ENCODE measurements around the gene TTC28. TPM values are rescaled to one million over a fixed set of nuclear protein-coding genes. Genes with fewer than 3 reads are reported as not detected.

The TTC28 gene
- total RNA-seq, 3 donors from 2014 or later, result 0.66 to 0.90 (median 0.71) TPM

DNA sequence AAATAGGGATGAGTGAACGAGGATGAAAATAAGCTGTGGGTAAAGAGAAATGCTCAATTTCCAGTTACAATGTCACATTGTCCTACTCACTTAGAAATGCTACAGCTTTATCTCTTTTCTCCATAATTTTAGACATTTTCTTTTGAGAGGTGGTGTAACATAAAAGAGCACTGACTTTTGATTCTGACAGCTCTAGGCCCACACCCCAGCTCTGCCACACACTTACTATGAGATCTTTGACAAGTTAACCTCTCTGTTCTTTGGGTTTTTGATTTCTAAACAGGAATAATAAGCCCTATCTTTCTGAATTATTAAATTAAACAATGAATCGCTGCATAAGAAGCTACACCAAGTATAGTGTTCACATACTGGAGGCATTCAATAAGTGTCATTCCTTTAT lies 532.2 kb downstream of the TTC28 start:
- Mint-ChIP-seq H3K36me3 (ENCODE audit: insufficient read depth) (no peaks in the 10 kb centered on the region), H3K27me3 (ENCODE audit: low read depth) (peaks cover 4% of the 10 kb centered on the region), H3K9me3 (no peaks in the 10 kb centered on the region)

DNA sequence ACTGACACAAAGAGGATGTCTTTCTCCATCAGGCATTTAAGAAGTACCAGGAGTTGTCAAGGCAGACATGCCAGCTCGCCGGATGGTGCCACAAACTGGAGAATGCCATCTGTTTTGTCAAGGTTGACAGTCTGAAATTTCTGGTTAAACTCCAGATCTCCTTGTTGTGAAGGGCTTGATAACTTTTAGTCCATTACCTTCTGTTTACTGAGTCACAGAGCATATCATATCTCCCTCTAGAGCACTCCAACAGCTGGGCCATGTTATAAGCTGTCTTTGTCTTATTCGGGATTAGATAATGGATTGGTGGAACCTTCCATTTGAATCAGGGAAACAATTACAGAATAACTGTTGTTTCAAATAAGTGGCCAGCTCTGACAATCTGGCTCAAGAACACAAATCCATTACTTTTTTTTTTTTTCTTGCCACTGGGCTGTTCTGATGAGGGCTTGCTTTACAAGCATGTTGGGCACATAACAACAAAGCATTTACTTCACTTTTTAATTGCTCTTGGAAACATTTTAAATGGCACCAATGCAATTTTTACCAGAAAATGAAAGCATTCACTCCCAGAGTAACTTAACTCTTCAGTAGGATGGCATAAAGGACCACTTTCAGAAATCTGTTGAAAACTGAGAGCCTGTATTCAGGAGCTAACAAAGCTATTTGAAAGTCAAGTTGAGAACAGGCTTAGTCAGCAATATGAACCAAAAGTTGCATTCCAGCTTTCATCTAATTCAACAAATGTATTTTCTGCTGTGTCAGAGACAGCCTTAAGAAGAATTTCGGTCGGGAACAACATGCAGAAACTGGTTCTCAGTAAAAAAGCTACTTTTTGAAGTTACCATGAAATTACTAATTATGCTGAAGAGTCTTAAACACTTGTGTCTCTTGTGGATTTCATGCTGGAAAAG lies 533.0 kb downstream of the TTC28 start:
- no peaks in the 10 kb centered on the region for H3K9me3 Mint-ChIP-seq
- H3K36me3 Mint-ChIP-seq (ENCODE audit: insufficient read depth), result no peaks in the 10 kb centered on the region
- peaks cover 5% of the 10 kb centered on the region for H3K27me3 Mint-ChIP-seq (ENCODE audit: low read depth)
- no peaks in the 10 kb centered on the region for H3K4me1 Mint-ChIP-seq (ENCODE audit: low read depth)
- no peak overlapping the region for H3K4me3 Mint-ChIP-seq
- DNase-seq, result no peak
- no peak for ATAC-seq

More for the DNA sequence above, 532.2 kb downstream of the TTC28 start:
- Mint-ChIP-seq H3K4me3 (no peak overlapping the region), H3K4me1 (ENCODE audit: low read depth) (no peaks in the 10 kb centered on the region)
- no peak for DNase-seq
- ATAC-seq, result no peak

DNA sequence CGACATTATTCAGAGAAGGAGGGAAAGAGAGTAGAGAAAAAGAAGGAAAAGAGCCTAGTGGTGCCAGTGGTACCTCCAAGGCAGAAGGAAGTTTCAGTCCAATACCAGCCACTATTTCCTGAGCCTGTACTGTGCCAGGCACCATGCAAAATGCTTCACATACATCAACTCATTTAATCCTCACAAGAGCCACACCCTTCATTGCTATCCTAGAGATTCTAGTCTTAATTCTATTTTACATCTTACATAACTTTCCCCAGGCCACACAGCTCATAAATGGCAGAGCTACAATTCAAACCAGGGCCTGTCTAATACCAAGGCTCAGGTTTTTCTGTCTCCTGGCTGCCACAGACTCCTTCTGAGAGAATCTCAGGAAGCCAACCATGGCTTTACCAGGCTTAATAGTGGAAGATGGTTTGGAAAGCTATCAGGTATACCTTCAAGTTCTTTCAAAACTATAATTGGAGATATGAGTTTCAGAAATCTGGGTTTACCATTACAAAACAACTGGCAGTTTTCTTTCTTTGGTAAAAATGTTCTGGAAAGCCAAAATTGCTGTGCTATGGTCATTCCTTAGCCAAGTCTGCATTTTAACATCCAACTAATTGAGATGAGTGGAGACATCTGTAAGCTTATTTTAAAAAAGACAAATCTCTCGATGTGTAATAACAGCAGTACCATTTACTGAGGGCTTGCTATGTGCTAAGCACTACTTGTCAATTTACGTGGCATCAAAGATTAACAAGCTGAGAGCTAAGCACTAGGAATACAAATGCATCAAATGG lies 535.5 kb downstream of the TTC28 start:
- H3K9me3 Mint-ChIP-seq, result no peaks in the 10 kb centered on the region
- DNase-seq (no peak), ATAC-seq (no peak)
- H3K4me3 Mint-ChIP-seq, result no peak overlapping the region
- H3K4me1 Mint-ChIP-seq (ENCODE audit: low read depth), result no peaks in the 10 kb centered on the region
- H3K36me3 Mint-ChIP-seq (ENCODE audit: insufficient read depth), result no peaks in the 10 kb centered on the region
- H3K27me3 Mint-ChIP-seq (ENCODE audit: low read depth), result peaks cover 6% of the 10 kb centered on the region

DNA sequence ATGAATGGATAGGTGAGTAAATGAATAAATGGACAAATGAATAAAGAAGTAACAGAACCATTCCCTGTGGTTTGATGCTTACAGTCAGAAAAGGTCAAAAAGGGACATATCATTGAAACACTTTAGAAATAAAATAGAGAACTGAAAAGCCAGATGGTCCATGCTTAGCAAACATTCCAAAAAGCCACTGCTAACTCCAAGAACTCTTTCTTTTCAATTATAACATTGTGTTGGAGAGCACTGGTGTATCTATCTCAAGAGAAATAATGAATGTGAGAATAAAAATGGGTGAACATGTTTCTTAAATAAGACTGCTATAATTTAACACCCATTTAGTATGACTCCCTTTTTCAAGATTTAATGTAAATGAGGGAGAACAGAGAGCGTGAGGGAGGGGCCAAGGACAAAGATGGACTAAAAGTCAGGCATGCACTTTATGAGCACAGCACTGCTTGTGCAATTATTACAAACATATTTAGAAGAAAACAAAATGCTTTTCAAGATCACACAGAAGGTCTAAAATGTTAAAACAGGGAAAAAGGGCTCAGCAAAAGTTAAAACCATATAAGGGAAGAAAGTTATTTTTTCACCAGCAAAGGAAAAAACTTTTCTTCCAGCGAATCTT lies 536.3 kb downstream of the TTC28 start:
- no peak for ATAC-seq
- Mint-ChIP-seq H3K4me3 (no peak overlapping the region), H3K27me3 (ENCODE audit: low read depth) (peaks cover 6% of the 10 kb centered on the region), H3K4me1 (ENCODE audit: low read depth) (no peaks in the 10 kb centered on the region), H3K9me3 (no peaks in the 10 kb centered on the region), H3K36me3 (ENCODE audit: insufficient read depth) (no peaks in the 10 kb centered on the region)
- DNase-seq, result no peak

DNA sequence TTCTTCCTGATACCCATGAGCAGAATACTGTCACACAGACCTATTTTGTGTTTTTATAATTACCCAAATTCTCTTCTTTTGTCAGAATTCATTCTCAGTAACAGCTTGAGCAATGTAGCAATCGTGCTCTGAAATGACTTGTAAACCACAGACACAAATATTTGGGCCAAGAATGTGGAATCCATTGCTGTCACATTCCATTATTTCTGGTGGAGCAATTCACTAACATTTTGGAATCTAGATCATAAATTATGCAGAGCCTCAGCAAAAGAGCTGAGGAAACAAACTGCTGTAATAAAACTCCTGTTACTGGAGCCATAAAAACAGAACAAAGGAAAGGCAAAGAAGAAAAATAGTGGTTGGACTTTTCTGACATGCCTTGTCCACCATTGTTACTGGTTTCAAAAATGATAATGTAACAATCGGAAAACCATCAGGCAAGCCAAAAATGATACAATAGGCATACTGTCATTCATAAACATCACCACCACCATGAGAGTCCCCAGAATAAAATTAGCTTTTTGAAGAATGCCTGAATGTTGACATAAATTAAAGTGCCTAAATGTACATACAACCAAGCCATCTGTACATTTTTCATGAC lies 537.2 kb downstream of the TTC28 start:
- no peaks in the 10 kb centered on the region for H3K4me1 Mint-ChIP-seq (ENCODE audit: low read depth)
- no peak for ATAC-seq
- no peak overlapping the region for H3K4me3 Mint-ChIP-seq
- no peaks in the 10 kb centered on the region for H3K36me3 Mint-ChIP-seq (ENCODE audit: insufficient read depth)
- H3K27me3 Mint-ChIP-seq (ENCODE audit: low read depth), result peaks cover 6% of the 10 kb centered on the region
- no peak for DNase-seq
- H3K9me3 Mint-ChIP-seq, result no peaks in the 10 kb centered on the region

DNA sequence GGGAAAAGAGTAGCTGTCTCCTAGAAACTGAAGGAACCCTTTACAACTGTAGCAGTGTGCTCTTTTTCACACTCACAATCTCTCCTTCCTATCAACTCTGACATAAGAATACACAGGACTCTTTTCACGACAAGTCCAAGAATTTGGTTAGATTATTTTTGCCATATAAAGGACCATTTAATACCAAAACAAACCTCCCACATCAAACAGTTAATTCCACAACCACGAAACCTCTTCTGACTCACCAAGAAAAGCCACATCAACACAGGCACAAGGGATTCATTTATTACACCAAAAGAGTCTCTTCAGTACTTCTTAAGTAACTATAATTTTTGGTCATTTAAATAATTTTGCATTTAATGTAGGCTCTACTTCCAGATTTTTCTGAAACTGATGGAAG lies 538.0 kb downstream of the TTC28 start:
- H3K4me3 Mint-ChIP-seq, result no peak overlapping the region
- no peaks in the 10 kb centered on the region for H3K4me1 Mint-ChIP-seq (ENCODE audit: low read depth)
- no peak for DNase-seq

DNA sequence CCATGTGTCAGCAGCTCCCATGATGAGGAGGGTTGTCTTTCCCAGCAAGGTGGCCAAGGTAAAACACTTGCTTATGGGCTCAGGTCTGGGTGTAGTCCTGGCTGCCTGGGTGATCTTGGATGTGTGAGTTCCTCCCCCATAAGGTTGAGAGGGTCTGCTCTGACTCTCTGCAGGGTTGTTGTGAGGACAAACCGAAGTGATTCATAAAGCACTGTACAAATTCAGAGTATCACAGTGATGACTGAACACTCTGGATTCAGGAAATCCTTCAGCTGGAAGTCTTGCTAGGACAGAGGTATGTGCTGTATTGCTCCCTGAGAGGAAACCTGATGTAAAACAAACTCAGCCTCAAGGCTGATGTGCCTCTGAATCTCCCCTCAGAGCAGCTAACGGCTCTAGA lies 539.7 kb downstream of the TTC28 start:
- H3K27me3 Mint-ChIP-seq (ENCODE audit: low read depth), result peaks cover 6% of the 10 kb centered on the region
- ATAC-seq, result no peak
- H3K36me3 Mint-ChIP-seq (ENCODE audit: insufficient read depth), result no peaks in the 10 kb centered on the region
- H3K4me3 Mint-ChIP-seq, result no peak overlapping the region
- no peaks in the 10 kb centered on the region for H3K4me1 Mint-ChIP-seq (ENCODE audit: low read depth)
- DNase-seq, result no peak
- H3K9me3 Mint-ChIP-seq, result no peaks in the 10 kb centered on the region

More for the DNA sequence above, 538.0 kb downstream of the TTC28 start:
- Mint-ChIP-seq H3K36me3 (ENCODE audit: insufficient read depth) (no peaks in the 10 kb centered on the region), H3K27me3 (ENCODE audit: low read depth) (peaks cover 6% of the 10 kb centered on the region), H3K9me3 (no peaks in the 10 kb centered on the region)
- no peak for ATAC-seq

DNA sequence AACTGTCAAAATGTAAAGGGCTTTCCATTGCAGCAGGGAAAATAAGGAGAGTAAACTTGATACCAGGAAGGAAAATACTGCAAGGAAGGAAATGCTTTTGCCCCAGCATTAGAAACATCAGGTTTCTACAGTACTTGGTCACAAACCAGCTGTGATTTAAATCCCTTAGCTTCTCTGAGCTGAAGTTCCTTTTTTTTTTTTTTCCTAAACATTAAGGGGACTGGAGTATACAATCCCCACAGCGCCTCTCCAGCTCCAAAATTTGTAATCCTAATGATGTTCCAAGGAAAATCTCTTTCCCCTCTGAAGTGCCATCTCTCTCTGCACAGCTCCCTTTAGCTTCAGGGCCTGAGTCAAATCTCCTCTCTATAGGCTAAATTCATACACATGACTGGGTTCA lies 540.1 kb downstream of the TTC28 start:
- ATAC-seq, result no peak
- Mint-ChIP-seq H3K36me3 (ENCODE audit: insufficient read depth) (no peaks in the 10 kb centered on the region), H3K9me3 (no peaks in the 10 kb centered on the region), H3K4me3 (no peak overlapping the region), H3K27me3 (ENCODE audit: low read depth) (peaks cover 6% of the 10 kb centered on the region), H3K4me1 (ENCODE audit: low read depth) (no peaks in the 10 kb centered on the region)
- DNase-seq, result no peak

DNA sequence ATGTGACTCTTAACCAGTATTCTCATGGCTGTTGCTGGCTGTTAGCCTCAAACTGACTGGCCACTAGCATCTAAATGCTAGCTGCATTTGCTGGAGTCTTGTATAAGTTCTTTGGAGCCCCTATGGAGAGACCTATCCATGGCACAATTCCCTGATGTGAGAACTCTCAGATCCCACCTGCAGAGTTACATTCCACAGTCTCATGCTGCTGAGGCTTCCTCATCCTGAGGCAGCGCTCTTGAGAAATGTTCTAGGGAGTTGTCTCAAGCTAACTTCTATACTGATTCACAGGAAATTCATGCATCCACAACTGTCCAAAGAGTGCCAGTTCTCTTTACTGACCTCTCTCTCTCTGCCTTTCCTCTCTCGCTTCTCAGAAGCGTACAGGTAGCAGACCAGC lies 542.6 kb downstream of the TTC28 start:
- H3K4me3 Mint-ChIP-seq, result no peak overlapping the region
- peaks cover 2% of the 10 kb centered on the region for H3K27me3 Mint-ChIP-seq (ENCODE audit: low read depth)
- DNase-seq (no peak), ATAC-seq (no peak)
- H3K4me1 Mint-ChIP-seq (ENCODE audit: low read depth), result no peaks in the 10 kb centered on the region
- H3K36me3 Mint-ChIP-seq (ENCODE audit: insufficient read depth), result no peaks in the 10 kb centered on the region
- H3K9me3 Mint-ChIP-seq, result no peaks in the 10 kb centered on the region

DNA sequence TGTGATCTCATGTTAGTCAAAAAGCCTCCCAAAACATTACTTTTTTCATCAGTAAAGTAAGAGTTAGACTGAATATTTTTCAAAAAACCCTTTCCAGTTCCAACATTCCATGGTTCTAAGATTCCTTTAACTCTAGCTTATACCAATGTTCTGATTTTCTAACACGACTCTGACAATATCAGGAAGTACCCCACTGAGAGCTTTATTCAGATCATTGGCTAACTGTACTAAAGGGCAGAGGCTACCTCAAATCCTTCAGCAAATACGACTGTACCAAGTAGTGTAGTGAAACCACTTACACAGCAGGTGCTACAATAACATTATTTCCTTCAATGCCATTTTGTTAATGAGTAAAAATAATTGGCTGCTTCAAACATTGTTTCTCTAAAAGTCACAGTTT lies 547.2 kb downstream of the TTC28 start:
- H3K9me3 Mint-ChIP-seq, result no peaks in the 10 kb centered on the region
- no peaks in the 10 kb centered on the region for H3K36me3 Mint-ChIP-seq (ENCODE audit: insufficient read depth)
- DNase-seq (no peak), ATAC-seq (no peak)
- no peak overlapping the region for H3K4me3 Mint-ChIP-seq
- no peaks in the 10 kb centered on the region for H3K4me1 Mint-ChIP-seq (ENCODE audit: low read depth)
- H3K27me3 Mint-ChIP-seq (ENCODE audit: low read depth), result no peaks in the 10 kb centered on the region

DNA sequence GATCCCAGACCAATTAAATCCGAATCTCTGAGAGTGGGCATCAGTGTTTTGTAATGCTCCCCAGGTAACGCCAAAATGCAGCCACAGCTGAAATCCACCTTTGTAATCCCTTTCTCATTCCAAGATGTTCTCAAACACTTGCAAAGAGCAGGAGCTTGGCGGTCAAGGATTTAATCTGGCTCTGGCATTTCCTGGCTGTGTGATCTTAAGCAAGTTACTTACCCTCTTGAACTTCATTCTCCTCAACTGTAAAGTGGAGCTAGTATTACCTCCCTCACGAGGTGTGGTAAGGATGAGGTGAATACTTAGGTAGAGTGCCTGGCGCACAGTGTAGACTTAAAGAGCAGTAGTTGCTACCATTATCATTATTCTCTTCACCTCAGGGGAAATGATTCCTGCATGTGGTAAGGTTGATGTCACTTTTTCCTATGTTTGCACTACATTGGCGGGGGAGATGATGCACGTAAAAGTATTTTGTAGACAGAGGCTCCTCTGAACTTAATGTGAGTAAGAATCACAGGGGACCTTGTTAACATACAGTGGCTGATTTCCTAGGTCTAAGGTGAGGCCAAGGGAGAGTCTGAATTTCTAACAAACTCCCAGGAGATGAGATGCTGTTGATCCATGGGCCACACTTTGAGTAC lies 550.2 kb downstream of the TTC28 start:
- no peak overlapping the region for H3K4me3 Mint-ChIP-seq
- no peaks in the 10 kb centered on the region for H3K9me3 Mint-ChIP-seq
- no peak for DNase-seq
- no peaks in the 10 kb centered on the region for H3K36me3 Mint-ChIP-seq (ENCODE audit: insufficient read depth)
- H3K27me3 Mint-ChIP-seq (ENCODE audit: low read depth), result no peaks in the 10 kb centered on the region
- H3K4me1 Mint-ChIP-seq (ENCODE audit: low read depth), result no peaks in the 10 kb centered on the region
- ATAC-seq, result no peak

DNA sequence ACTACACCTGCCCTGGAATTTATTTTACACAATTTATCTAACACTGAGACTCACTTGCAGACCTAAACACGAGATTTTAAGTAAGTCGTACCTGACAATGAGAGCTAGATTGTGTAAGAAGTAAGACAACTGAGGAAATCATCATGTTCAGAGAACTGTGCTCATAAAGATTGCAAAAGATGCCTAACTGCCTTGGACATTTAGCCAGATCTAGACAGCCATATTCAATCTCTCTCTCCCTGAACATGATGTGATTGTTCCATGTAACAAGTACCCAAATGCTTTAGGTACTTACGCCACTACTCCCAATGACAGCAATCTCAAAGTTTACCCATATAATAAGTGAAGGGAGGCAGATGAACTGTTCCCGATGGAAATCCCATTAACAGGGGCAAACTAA lies 550.8 kb downstream of the TTC28 start:
- ATAC-seq (no peak), DNase-seq (no peak)
- H3K27me3 Mint-ChIP-seq (ENCODE audit: low read depth), result no peaks in the 10 kb centered on the region
- H3K4me1 Mint-ChIP-seq (ENCODE audit: low read depth), result no peaks in the 10 kb centered on the region
- H3K4me3 Mint-ChIP-seq, result no peak overlapping the region
- no peaks in the 10 kb centered on the region for H3K9me3 Mint-ChIP-seq
- no peaks in the 10 kb centered on the region for H3K36me3 Mint-ChIP-seq (ENCODE audit: insufficient read depth)

DNA sequence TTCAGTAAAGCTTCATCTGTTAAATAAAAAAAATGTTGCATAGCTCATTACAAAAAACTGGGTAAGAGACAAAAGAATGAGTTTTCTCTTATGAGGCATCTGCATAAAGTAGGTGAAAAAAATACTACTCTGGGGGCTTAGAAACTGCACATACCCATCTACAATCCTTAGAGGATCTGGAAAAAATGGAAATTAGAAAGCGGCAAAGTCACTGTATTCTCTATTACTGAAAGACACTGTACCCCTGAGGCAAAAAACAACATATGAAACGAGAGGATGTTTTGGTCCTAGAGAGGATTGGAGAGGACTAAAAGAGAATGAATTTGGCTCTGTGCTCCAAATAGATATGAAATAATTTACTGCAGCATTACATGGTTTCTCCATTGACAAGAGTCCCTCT lies 553.8 kb downstream of the TTC28 start:
- ATAC-seq (no peak), DNase-seq (no peak)
- H3K36me3 Mint-ChIP-seq (ENCODE audit: insufficient read depth), result no peaks in the 10 kb centered on the region
- H3K9me3 Mint-ChIP-seq, result no peaks in the 10 kb centered on the region
- no peaks in the 10 kb centered on the region for H3K4me1 Mint-ChIP-seq (ENCODE audit: low read depth)
- no peaks in the 10 kb centered on the region for H3K27me3 Mint-ChIP-seq (ENCODE audit: low read depth)
- no peak overlapping the region for H3K4me3 Mint-ChIP-seq

Data from activated T-cell treated with anti-CD3 and anti-CD28 coated beads, Interleukin-2, amount 50 U/mL, for 4 hours (primary cell).